Tibial nerve (tissue), 4 donors: ENCODE data around the gene MASP1.

ENCODE experiments used
- EP300 ChIP-seq, 2 donors: sonication (generic); formaldehyde crosslinking; IDR thresholded peaks; one replicate each; pipeline ENCODE4 v1.6.1; 2017; ENCODE audit warnings: antibody characterized with exemption in 2 of 2, mild to moderate bottlenecking in 1 of 2
- POLR2A ChIP-seq, 2 donors: fragments of 450-650 bp; IDR thresholded peaks; one replicate each; pipeline ENCODE4 v1.6.1; 2017; ENCODE audit warnings: antibody characterized with exemption in 2 of 2, mild to moderate bottlenecking in 2 of 2, moderate library complexity in 2 of 2
- TF ChIP-seq, protein P1 (sequence below), 5 experiments: fragments of 200-600 bp in 3 of 5; fragments of 450-650 bp in 2 of 5; sonication (generic) in 3 of 5; IDR thresholded peaks; one replicate each; pipeline ENCODE4 v1.5.1; 2016 to 2019; ENCODE audit warnings: antibody characterized with exemption in 5 of 5, mild to moderate bottlenecking in 3 of 5, moderate library complexity in 2 of 5

DNA sequence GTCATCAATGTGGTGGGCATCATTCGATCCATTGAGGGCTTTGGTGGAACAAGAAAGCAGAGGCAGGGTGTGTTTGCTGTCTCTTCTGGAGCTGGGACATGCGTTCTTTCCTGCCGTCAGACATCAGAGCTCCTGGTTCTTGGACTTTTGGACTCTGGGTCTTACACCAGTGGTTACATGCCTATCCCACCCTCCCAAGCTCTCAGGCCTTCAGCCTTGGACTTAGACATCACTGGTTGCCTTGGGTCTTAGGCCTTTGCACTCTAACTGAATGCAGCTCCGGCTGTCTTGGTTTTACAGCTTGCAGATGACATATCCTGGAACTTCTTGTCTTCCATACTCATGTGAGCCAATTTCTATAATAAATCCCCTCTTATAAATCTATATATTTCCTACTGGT, 8.1 kb upstream of the MASP1 start:
- no peak for TF ChIP-seq POLR2A (IDR thresholded peaks at IDR 0.05)
- TF ChIP-seq, protein P1, sequence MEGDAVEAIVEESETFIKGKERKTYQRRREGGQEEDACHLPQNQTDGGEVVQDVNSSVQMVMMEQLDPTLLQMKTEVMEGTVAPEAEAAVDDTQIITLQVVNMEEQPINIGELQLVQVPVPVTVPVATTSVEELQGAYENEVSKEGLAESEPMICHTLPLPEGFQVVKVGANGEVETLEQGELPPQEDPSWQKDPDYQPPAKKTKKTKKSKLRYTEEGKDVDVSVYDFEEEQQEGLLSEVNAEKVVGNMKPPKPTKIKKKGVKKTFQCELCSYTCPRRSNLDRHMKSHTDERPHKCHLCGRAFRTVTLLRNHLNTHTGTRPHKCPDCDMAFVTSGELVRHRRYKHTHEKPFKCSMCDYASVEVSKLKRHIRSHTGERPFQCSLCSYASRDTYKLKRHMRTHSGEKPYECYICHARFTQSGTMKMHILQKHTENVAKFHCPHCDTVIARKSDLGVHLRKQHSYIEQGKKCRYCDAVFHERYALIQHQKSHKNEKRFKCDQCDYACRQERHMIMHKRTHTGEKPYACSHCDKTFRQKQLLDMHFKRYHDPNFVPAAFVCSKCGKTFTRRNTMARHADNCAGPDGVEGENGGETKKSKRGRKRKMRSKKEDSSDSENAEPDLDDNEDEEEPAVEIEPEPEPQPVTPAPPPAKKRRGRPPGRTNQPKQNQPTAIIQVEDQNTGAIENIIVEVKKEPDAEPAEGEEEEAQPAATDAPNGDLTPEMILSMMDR (IDR thresholded peaks at IDR 0.05) = no peak
- TF ChIP-seq EP300 (IDR thresholded peaks at IDR 0.05) = no peak
